Measurements from ENCODE around the gene ALLC.

Gene ALLC

DNA sequence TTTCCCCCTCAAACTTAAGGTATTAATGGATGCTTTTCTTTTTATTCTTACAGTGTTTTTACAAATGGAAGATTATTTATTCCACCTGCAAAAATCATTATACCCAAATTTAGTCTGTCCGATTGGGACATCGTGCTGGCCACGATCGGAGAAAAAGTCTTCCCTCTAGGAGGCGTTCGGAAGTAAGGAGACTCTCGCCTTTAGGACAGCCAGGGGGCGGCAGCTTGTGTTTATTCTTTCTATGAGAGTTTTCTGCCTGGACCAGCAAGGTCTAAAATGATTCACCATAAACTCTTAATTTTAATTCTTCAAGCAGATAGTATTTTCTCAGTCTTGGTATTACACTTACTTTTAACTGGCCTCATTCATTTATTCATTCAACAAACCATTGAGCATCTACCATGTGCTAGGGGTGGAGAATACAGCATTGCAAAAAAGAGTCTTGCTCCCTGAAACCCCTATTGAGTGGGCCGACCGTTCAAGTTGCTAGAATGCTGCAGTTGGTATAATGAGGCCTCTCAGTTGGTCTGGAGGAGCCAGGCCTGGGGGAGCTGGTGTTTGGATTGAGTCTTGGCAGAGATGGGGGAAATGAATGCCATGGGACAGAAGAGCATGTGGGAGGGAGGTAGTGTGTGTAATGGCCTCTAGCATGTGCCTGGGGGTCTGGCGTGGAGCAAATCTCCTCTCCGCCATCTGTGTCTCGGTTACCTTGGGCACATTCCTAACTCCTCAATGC, 84.0 kb downstream of the ALLC start:
- no peak for TF ChIP-seq YY1 (IDR thresholded peaks at IDR 0.05; ENCODE audit: low read depth)
- TF ChIP-seq FOXM1 (IDR thresholded peaks at IDR 0.05; ENCODE audit: borderline replicate concordance, low read depth), result no peak
- no peak for TF ChIP-seq TAF1 (IDR thresholded peaks at IDR 0.05; ENCODE audit: low read depth)
- TF ChIP-seq EGR1 (IDR thresholded peaks at IDR 0.05), result no peak

DNA sequence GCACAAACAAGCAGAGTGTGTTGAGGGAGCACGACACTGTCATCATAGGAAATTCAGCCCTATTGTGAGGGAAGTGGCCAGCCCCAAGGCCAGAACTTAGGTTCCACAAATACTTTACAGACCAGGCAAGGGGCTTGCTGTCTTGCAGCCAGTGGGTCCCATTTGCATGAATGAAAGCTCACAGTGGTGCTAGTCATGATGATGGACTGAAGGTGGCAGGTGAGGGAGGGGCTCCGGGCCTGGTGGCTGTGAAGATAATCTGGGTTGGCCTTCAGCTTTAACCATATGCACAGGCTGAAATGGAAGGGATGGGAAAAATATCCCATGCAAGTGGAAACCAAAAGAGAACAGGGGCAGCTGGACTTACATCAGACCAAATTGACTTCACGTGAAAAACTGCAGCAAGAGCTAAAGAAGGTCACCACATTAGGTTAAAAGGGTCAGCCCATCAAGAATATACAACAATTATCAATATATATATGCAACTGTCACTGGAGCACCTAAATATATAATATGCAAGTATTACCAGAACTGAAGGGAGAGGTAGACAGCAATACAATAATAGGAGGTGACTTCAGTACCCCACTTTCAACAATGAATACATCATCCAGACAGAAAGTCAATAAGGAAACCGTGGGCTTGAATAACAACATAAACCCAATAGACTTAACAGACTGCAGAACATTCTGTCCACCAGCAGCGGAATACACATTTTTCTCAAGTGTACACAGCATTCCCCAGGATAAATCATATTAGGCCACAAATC, 84.9 kb downstream of the ALLC start:
- TF ChIP-seq TCF12 (IDR thresholded peaks at IDR 0.05; ENCODE audit: low read depth), result no peak
- TF ChIP-seq EP300 (IDR thresholded peaks at IDR 0.05; ENCODE audit: borderline replicate concordance), result no peak
- TF ChIP-seq CREB1 (IDR thresholded peaks at IDR 0.05; ENCODE audit: low read depth), result no peak
- TF ChIP-seq, protein P1, sequence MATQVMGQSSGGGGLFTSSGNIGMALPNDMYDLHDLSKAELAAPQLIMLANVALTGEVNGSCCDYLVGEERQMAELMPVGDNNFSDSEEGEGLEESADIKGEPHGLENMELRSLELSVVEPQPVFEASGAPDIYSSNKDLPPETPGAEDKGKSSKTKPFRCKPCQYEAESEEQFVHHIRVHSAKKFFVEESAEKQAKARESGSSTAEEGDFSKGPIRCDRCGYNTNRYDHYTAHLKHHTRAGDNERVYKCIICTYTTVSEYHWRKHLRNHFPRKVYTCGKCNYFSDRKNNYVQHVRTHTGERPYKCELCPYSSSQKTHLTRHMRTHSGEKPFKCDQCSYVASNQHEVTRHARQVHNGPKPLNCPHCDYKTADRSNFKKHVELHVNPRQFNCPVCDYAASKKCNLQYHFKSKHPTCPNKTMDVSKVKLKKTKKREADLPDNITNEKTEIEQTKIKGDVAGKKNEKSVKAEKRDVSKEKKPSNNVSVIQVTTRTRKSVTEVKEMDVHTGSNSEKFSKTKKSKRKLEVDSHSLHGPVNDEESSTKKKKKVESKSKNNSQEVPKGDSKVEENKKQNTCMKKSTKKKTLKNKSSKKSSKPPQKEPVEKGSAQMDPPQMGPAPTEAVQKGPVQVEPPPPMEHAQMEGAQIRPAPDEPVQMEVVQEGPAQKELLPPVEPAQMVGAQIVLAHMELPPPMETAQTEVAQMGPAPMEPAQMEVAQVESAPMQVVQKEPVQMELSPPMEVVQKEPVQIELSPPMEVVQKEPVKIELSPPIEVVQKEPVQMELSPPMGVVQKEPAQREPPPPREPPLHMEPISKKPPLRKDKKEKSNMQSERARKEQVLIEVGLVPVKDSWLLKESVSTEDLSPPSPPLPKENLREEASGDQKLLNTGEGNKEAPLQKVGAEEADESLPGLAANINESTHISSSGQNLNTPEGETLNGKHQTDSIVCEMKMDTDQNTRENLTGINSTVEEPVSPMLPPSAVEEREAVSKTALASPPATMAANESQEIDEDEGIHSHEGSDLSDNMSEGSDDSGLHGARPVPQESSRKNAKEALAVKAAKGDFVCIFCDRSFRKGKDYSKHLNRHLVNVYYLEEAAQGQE (IDR thresholded peaks at IDR 0.05; ENCODE audit: low read depth), result no peak
- TF ChIP-seq YY1 (IDR thresholded peaks at IDR 0.05; ENCODE audit: low read depth), result no peak
- TF ChIP-seq, protein P2, sequence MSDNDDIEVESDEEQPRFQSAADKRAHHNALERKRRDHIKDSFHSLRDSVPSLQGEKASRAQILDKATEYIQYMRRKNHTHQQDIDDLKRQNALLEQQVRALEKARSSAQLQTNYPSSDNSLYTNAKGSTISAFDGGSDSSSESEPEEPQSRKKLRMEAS (IDR thresholded peaks at IDR 0.05), result no peak
- TF ChIP-seq TAF1 (IDR thresholded peaks at IDR 0.05; ENCODE audit: low read depth), result no peak
- TF ChIP-seq, protein P3, sequence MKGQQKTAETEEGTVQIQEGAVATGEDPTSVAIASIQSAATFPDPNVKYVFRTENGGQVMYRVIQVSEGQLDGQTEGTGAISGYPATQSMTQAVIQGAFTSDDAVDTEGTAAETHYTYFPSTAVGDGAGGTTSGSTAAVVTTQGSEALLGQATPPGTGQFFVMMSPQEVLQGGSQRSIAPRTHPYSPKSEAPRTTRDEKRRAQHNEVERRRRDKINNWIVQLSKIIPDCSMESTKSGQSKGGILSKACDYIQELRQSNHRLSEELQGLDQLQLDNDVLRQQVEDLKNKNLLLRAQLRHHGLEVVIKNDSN (IDR thresholded peaks at IDR 0.05), result no peak
- TF ChIP-seq TEAD4 (IDR thresholded peaks at IDR 0.05), result no peak
- no peak for TF ChIP-seq ZBTB7A (IDR thresholded peaks at IDR 0.05; ENCODE audit: low read depth)
- no peak for TF ChIP-seq RAD21 (IDR thresholded peaks at IDR 0.05; ENCODE audit: low read depth)
- TF ChIP-seq FOXM1 (IDR thresholded peaks at IDR 0.05; ENCODE audit: borderline replicate concordance, low read depth), result no peak

DNA sequence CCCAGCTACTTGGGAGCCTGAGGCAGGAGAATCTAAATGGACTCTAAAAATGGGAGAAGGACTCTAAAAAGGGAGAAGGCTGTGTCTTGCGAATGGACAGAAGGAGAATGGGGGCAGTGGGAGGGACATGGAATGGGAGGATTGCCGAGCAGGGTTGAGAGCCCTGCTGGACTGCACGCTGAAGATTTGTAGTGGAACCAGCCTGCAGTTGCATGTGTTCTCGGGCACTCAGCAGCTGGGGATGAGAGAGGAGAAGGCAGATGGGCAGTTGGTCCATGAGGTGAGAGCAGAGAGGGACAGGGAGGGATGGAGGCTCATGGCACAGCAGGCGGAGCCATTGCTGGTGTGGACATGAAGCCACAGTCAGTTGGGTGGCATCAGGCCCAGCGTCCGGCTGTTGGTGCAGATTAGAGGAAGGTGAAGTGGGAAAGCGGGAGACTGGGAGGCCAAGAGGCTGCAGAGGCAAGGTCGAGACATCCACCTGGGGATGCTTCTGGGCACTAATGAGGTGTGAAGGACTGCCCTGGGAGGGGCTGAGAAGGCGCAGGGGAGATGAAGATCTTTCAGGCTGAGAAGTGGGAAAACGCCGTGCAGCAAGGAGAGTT, 86.1 kb downstream of the ALLC start:
- TF ChIP-seq, protein P3 (IDR thresholded peaks at IDR 0.05), result no peak
- TF ChIP-seq, protein P1 (IDR thresholded peaks at IDR 0.05; ENCODE audit: low read depth), result no peak
- no peak for TF ChIP-seq NFIC (IDR thresholded peaks at IDR 0.05)
- TF ChIP-seq, protein P2 (IDR thresholded peaks at IDR 0.05), result no peak

DNA sequence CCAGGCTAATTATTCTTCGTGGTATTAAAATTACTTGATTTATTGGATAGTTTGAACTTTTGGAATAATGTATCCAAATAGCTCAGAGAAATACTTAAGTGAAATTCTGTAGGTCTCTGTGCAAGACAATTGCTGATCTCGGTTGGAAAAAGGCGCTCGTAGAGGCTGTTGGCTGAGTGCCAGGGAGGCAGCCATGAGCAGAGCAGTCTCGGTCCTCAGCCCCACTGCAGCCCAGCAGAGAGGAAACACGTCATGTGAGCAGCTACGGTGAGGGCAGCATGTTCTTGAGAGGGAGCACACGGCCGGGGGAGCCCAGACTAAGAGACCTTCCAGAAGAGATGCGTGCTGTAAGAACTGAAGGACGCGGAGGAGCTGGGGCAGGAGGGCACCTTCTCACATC, 87.9 kb downstream of the ALLC start:
- no peak for TF ChIP-seq CREB1 (IDR thresholded peaks at IDR 0.05; ENCODE audit: low read depth)
- TF ChIP-seq, protein P1 (IDR thresholded peaks at IDR 0.05; ENCODE audit: low read depth), result no peak
- no peak for TF ChIP-seq CEBPB (IDR thresholded peaks at IDR 0.05)
- TF ChIP-seq, protein P3 (IDR thresholded peaks at IDR 0.05), result no peak

All from Ishikawa (cell line).